ENCODE measurements around the gene TMEM131L. TPM values are rescaled to one million over a fixed set of nuclear protein-coding genes. Genes with fewer than 3 reads are reported as not detected.

The TMEM131L gene
- total RNA-seq, 1 donor, result 9.0 TPM

DNA sequence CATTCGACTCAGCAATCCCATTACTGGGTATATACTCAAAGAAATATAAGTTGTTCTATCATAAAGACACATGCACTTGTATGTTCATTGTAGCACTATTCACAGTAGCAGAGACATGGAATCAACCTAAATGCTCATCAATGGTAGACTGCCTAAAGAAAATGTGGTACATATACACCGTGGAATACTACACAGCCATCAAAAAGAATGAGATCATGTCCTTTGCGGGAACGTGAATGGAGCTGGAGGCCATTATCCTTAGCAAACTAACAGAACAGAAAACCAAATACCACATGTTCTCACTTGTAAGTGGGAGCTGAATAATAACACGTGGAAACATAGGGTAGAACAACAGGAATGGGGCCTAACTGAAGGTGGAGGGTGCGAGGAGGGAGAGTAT is 44.9 kb downstream of the TMEM131L start:
- H3K36me3 ChIP-seq (ENCODE audit: insufficient read depth, low read length), result no peaks in the 10 kb centered on the region
- peaks cover 42% of the 10 kb centered on the region for H3K4me1 ChIP-seq (ENCODE audit: insufficient read depth, low read length)
- H3K27ac ChIP-seq (ENCODE audit: low read depth, low read length), result no peak overlapping the region
- H2AFZ ChIP-seq (ENCODE audit: low read length), result no peak overlapping the region
- H3K4me3 ChIP-seq (ENCODE audit: insufficient read depth, low read length), result no peak overlapping the region
- H3K4me2 ChIP-seq (ENCODE audit: insufficient read depth, low read length), result no peak overlapping the region
- no peaks in the 10 kb centered on the region for H4K20me1 ChIP-seq (ENCODE audit: insufficient read depth, low read length)
- no peaks in the 10 kb centered on the region for H3K27me3 ChIP-seq (ENCODE audit: insufficient read depth, low read length)
- TF ChIP-seq CTCF (IDR thresholded peaks at IDR 0.05; ENCODE audit: extremely low read depth, low read depth, low read length), result no peak
- no peak for DNase-seq (ENCODE audit: insufficient read length, low spot score, missing footprints)
- H3K79me2 ChIP-seq (ENCODE audit: insufficient read depth, low read length), result no peaks in the 10 kb centered on the region
- no peaks in the 10 kb centered on the region for H3K9me3 ChIP-seq (ENCODE audit: low read depth, low read length)

- Histone ChIP-seq H4K20me1 (ENCODE audit: insufficient read depth, low read length) (no peaks in the 10 kb centered on the region), H2AFZ (ENCODE audit: low read length) (no peak overlapping the region), H3K27me3 (ENCODE audit: insufficient read depth, low read length) (no peaks in the 10 kb centered on the region), H3K4me2 (ENCODE audit: insufficient read depth, low read length) (no peak overlapping the region), H3K79me2 (ENCODE audit: insufficient read depth, low read length) (no peaks in the 10 kb centered on the region), H3K4me3 (ENCODE audit: insufficient read depth, low read length) (no peak overlapping the region), H3K27ac (ENCODE audit: low read depth, low read length) (peak overlapping the region; percentile 85), H3K4me1 (ENCODE audit: insufficient read depth, low read length) (peaks cover 35% of the 10 kb centered on the region), H3K36me3 (ENCODE audit: insufficient read depth, low read length) (no peaks in the 10 kb centered on the region), H3K9me3 (ENCODE audit: low read depth, low read length) (no peaks in the 10 kb centered on the region)
- no peak for TF ChIP-seq CTCF (IDR thresholded peaks at IDR 0.05; ENCODE audit: extremely low read depth, low read depth, low read length)
- DNase-seq (ENCODE audit: insufficient read length, low spot score, missing footprints), result no peak
Measured at GRCh38 chr4:153512162-153512852, 46.1 kb downstream of the TMEM131L start.

DNA sequence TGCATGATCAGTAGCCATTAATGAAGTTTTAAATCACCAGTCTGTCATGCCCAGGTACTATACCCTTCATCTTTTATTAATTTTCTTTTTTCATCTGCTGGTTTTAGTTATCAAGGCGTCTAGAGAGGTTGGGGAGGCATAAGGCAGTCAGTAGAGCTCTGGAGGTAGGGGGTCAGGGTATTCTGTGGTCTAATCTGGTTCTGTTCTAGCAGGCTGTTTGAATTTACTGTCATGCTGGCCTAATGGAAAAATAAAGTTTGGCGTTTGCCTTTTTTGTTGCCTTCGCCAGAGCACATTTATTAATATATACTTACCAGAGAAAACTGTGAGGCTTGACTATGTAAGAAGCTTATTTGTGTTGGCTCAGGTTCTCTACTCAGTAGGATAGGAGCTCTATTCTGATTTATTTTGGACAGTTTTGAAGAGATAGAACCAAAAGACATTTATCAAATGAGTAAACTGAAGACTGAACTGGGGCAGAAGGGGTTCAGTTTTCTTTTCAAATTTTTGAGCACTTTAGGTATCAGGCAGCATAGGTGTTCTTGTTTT is 46.9 kb downstream of the TMEM131L start:
- DNase-seq (ENCODE audit: insufficient read length, low spot score, missing footprints), result no peak
- Histone ChIP-seq H3K27ac (ENCODE audit: low read depth, low read length) (peak overlapping the region; percentile 85), H3K79me2 (ENCODE audit: insufficient read depth, low read length) (no peaks in the 10 kb centered on the region)

More for the DNA sequence above, 46.9 kb downstream of the TMEM131L start:
- peaks cover 35% of the 10 kb centered on the region for H3K4me1 ChIP-seq (ENCODE audit: insufficient read depth, low read length)
- no peaks in the 10 kb centered on the region for H3K27me3 ChIP-seq (ENCODE audit: insufficient read depth, low read length)
- H3K4me2 ChIP-seq (ENCODE audit: insufficient read depth, low read length), result peak overlapping the region; percentile 63
- H2AFZ ChIP-seq (ENCODE audit: low read length), result no peak overlapping the region
- H3K9me3 ChIP-seq (ENCODE audit: low read depth, low read length), result no peaks in the 10 kb centered on the region
- no peak for TF ChIP-seq CTCF (IDR thresholded peaks at IDR 0.05; ENCODE audit: extremely low read depth, low read depth, low read length)
- no peaks in the 10 kb centered on the region for H4K20me1 ChIP-seq (ENCODE audit: insufficient read depth, low read length)
- H3K36me3 ChIP-seq (ENCODE audit: insufficient read depth, low read length), result no peaks in the 10 kb centered on the region
- H3K4me3 ChIP-seq (ENCODE audit: insufficient read depth, low read length), result no peak overlapping the region
